D341Med (cell line): ENCODE measurements around the gene LARGE1.

Source experiments
- DNase-seq: peaks from one replicate; pipeline ENCODE4 v3.0.0; 2012; ENCODE audit warnings: low spot score

LARGE1 gene

DNA sequence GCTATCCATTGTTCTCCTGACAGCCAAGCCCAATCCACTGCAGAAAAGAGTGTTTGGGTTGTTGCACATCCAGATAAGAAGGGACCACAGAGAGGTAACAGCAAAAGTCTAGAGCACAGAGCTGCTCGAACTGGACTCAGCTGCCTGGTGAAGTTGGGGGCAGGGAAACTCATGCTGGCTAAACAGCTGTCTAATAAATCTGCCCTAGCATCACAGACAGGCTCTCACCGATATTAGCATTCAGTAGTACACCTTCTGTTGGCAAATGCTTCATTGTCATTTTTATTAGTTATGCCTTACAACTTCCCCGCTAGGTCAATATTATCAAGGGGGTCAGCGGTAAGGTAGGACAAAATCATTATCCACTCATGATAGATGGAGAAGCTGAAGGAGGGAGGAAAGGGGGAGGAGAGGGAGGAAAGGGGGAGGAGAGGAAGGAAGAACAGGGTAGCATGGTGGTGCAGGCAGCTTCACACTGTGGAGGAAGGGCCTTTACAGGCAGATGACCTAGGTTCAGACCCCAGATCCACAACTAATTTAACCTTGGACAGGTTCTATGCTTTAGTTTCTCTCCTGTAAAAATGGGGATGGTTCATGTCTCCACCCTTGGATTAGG is 102.7 kb downstream of the LARGE1 start:
- DNase-seq = no peak

DNA sequence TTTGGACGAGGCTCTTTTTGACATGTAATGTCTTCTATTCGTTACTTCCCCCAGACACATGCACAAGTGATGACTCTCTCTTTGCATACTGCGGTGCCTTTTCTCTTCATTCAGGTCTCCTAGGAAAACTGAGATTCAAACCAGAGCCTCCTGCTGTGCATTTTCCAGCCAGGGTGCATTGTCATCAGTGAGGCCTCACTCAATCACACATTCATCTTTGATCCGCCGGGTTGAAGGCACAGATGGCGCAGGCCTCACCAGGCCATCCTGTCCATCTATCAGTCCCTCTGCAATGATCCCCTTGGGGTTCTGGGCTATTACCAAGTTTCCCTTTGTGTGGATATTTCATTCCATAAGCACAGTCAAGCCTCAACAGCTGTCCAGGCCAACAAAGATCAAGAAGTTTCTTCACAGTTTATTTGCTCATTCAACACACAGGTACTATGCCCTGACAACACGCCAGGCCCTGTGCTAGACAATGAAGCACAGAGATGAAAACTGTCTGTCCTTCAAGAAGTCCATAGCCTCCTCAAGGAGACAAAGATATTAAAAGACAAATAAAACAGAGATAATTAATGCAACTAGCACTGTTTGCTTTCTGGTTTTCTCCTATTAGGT is 107.8 kb downstream of the LARGE1 start:
- no peak for DNase-seq

DNA sequence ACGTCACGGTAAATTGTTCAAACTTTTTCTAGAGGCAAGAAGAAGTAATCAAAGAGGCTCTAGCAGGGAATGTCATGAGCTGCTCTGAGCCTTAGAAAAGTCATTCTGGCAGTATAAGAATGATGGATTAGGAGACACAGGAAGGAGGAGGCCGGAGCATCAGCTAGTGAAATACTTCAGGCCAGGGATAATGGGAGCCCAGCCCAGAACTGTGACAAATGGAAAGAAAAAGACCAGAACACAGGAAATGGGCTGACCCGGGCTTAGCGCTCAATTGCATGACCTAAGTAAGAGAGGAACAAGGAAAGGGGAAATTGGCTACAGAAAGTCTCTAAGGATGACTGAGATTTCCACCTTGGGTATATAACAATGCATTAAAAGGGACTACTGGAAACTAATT is 108.6 kb downstream of the LARGE1 start:
- no peak for DNase-seq

DNA sequence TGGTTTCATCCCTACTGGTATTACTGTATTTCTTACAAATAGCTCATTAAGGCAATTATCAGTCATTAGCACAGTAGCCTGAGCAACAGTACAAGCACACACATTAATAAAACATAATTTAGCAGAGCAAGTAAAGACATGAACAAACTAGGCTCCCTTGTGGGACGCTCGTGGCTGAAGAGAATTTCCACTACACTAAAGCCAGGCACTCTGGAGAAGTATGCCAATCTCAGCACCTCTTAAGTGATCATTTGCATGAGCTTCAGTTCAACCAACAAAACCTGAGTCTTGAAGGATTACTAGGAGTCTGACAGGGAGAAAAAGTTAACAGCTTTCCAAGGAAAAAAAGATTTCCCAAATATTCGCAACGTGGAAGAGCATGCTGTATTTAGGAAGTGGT is 109.1 kb downstream of the LARGE1 start:
- DNase-seq = no peak

DNA sequence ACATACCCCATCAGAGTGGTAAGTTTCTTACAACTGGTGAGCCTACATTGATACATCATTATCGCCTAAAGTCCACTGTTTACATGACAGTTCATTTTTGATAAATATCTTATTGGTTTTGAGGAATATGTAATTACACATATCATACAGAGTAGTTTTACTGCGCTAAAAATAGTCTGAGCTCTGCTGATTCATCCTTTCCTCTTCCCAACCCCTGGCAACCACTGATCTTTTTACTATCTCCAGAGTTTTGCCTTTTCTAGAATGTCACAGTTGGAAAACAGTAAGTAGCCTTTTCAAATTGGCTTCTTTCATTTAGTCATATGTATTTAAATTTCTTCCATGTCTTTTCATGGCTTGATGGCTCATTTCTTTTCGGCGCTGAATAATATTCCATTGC is 112.8 kb downstream of the LARGE1 start:
- DNase-seq = no peak

DNA sequence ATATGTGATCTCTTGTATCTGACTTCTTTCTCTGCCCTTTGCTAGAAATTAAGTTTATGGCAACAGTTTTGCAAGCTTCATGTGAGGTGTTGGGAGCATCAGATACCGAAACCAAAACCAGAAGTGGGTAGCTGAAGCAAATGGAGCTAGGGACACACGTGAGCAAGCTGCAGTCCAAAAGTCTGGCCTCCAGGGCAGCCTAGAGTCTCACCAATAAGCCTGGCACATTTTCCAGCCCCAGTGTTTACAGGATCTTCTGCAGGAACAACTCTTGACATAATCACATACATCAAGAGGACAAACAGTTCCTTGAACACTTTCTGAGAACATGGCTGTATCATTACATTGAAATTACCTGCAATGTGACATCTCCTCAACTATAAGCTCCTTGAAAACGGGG is 114.1 kb downstream of the LARGE1 start:
- no peak for DNase-seq

DNA sequence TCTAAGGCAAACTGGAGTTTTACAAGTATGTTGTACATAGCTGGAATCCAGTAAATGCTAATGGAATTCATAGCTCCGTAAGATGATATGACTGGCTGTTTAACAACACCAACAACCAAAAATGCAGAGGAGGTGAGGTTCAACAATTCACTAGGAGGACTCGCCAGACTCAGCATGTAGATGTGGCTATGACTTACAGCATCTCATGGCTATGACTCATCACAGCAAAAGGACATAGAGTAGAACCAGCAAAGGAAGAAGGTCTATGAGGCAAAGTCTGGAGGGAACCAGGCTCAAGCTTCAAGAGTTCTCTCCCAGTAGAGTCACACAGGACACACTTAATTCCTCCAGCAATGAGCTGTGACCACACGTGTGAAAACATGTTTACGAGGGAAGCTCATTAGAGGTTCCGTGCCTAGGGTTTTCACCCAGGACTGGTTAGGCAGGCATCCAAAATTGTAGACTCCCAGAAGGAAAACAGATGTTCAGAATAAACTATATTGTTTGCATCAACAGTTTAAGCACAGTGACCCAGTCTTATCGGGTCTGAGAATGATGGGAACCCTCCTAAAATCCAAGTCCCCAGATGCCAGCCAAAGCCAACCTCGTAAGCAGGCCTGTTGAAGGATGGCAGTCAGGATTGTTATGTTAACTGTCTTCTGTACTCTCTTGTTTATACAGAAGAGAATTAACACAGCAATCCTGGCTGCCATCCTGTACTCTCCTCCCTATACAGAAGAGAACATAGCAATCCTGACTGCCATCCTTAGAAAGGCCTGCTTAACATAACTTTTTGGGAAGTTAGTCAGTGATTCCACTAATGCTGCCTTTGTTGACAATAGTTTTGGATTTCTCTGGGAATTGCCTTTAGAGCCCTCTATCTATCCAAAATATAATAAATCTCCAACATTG is 116.6 kb downstream of the LARGE1 start:
- DNase-seq = no peak

DNA sequence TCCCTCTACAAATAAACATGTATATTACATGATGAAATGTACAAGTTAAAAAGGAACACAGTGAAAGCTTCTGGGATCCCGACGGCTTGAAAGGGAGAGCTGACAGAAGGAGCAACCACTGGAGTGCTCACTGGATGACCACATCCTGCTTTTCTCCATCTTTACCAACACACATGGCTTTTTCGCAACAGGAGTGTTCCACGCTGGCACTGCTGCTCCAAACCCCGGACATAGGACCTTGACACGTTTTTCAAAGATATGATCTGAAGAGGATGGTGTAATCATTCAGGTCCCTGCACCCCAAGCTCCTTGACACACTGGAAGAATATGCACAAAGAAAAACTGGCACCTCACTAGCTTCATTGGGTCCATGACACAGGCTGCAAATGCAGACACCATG is 121.9 kb downstream of the LARGE1 start:
- no peak for DNase-seq

DNA sequence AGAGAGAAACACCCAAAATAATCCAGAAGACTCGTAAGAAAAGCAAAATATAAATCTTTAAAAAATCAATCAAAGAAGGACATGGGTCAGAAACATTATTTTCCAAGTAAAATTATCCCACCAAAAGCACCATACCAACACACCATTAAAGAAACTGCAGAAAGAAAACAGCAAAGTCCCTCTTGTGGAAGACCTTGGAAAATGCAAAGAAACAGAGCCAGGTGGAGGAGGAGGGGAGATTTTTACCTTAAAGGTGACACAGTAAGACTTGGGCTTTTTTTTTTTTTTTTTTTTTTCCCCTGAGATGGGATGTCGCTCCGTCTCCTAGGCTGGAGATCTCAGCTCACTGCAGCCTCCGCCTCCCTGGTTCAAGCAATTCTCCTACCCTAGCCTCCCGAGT is 123.8 kb downstream of the LARGE1 start:
- DNase-seq = no peak

DNA sequence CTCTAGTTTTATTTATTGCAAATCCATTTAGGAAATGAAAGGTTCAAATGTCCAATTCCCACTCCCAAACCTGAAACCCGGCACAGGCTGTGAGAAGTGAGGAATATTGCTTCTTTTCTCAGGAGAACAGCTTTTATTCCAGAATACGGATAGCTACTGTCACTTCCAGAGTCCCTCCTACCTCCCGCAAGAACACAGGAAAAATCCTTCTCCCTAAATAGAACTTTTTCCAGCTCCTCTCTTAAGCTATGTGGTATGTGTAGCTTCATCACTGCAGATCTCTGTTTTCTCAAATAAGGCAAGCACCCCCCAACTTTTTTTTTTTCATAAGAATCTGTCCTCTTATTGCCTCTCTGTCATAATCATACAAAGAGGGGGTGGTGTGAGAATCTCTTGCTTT is 126.8 kb downstream of the LARGE1 start:
- DNase-seq = no peak

DNA sequence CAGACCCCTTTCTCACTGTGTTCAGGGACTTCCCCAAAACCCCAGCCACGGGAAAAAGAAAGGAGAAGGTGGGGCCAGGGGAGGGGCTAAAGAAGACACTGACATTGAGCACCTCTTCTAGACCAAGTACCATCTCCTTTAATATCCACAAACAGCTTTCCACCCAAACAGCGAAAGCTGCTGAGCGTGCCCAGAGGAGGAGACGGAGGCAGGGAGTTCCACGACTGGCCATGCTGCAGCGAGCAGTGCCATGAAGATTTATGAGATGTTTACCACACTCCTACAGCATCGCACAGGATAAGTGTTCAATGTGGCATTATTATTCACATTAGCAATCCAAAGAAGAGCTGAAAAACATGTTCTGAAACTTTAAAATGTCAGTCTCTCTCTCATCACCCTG is 127.4 kb downstream of the LARGE1 start:
- DNase-seq = no peak

DNA sequence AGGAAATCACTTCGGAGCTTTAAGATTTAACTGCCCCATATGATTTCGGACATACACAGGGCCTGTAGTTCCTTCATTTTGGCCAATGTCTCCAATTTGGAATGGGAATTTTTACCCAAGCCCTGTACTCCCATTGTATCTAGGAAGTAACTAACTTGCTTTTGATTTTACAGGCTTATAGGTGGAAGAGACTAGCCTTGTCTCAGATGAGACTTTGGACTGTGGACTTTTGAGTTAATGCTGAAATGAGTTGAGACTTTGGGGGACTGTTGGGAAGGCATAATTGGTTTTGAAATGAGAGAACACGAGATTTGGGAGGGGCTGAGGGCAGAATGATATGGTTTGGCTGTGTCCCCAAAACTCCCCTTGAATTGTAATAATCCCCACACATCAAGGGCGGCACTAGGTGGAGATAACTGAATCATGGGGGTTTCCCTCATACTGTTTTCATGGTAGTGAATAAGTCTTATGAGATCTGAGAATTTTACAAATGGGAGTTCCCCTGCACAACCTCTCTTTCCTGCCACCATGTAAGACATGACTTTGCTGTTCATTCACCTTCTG is 130.5 kb downstream of the LARGE1 start:
- DNase-seq = no peak

DNA sequence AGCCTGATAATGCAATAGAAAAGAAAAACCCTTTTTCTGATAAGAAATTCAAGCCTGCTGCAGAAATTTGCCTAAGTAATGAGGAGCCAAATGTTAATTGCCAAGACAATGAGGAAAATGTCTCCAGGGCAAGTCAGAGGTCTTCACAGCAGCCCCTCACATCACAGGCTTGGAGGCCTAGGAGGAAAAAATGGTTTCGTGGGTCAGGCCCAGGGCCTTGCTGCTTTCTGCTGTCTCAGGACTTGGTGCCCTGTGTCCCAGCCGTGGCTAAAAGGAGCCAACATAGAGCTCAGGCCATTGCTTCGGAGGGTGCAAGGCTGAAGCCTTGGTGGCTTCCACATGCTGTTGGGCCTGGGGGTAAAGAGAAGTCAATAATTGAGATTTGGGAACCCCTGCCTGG is 131.3 kb downstream of the LARGE1 start:
- DNase-seq = no peak

DNA sequence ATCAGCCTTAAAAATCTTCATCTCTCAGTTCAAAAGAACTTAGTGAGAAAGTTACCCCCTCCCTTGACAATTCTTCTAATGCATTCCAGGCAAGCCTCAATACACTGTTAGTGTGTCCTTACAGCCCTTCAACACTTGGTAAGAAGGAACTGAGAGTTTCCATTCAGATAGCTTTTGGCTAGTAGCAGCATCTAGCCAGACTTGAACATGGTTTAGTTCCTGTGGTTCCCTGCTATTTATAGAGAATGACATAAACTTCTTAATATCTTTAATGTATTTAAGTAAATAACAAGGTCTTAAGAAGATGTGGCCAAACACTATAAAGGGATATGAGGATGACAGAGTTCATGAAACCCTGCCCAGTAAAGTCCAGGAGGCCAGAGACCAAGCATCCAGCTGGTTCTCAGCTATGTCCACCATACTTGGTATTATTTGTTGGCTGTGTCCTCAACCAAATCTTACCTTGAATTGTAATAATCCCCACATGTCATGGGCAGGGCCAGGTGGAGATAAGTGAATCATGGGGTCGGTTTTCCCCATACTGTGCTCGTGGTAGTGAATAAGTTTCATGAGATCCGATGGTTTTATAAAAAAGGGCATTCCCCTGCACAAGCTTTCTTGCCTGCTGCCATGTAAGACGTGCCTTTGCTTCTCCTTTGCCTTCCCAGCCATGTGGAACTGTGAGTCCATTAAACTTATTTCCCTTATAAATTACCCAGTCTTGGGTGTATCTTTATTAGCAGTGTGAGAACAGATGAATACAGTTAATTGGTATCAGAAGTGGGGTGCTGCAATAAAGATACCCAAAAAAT is 132.4 kb downstream of the LARGE1 start:
- no peak for DNase-seq

DNA sequence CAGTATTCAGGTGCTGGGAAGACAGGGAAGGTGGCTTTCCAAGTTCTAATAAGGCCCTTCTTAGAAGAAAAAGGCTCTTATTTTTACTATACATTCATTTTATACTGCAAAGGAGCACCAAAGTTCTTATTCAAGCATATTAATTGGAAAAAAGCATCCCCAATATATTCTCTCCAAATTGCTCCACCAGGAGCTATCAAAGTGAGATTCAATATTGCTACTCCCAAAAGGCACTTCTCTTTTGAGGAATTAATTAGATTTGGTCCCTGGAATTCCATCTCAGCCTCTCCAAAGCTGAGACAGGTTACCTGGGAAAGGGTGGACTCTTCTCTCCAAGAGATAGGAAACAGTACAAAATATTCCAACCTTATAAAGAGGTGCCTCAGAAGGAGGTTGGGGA is 134.1 kb downstream of the LARGE1 start:
- no peak for DNase-seq

DNA sequence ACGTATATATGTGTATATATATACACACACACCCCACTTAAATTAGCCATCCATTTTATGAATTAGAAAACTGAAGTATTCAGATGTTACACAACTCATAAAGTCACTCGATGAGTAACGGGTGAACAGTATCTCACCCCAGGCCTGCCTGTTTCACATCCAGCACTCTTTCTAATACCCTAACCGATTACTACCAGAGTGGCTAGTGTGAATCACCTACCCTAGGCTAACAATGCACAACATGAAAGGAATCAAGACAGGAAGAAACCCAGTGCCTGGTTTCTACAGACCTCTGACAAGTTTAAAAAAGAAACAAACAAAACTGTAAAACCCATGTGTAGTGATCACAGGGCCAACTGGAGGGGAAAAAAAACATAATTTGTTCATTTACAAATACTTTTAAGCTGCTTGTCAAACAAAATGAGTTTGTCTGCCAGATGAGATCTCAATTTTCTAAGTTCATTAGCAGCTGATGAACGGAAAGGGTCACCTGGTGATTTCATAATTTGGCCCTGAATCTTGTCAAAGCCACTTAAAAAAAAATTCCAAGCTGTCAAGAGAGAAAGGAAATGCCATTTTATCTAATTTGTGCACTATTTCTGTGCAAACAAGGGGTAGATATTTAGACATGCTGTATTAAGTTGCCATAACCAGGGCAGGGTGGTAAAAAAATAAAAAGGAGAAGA is 134.8 kb downstream of the LARGE1 start:
- no peak for DNase-seq

DNA sequence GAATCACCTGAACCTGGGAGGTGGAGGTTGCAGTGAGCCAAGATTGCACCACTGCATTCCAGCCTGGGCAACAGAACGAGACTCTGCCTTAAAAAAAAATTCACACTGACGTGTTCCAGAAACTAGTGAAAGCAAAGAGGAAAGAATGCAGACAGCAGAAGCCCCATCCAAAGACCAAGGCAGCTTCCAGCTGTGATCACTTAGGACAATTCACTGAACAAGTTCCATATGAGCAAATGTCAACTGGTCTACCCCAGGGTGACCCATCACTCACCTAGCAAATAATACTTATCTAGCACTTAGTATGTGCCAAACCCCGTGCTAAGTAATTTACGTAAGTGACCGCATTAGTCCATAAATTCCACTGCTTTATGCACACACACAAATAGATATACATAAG is 138.9 kb downstream of the LARGE1 start:
- no peak for DNase-seq

DNA sequence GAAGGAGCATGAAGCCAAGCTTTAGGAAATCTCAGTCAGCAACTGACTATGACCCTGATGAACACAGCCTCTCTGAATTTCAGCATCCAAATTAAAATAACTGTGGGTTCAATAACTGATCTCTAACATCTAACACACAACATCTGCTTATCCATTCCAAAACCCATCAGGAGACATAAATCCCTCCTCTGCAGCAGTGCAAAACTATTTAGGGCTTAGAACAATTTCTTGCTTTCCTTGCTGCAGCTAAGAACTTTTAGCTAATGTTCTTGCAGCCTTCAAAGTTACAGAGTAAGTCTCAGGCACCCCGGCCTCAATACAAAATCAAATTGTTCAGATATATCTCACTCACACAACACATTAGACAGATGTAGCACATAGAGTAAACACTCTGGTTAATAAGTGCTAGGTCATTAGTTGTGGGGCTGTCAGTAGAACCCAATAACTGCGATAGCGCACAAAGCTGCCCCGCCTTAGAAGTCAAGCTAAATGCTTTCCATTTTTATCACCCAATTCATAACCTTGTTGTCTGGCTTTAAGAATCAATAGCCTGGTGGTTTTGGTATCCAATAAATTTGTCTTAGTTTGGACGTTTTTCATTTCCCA is 139.6 kb downstream of the LARGE1 start:
- DNase-seq = no peak

DNA sequence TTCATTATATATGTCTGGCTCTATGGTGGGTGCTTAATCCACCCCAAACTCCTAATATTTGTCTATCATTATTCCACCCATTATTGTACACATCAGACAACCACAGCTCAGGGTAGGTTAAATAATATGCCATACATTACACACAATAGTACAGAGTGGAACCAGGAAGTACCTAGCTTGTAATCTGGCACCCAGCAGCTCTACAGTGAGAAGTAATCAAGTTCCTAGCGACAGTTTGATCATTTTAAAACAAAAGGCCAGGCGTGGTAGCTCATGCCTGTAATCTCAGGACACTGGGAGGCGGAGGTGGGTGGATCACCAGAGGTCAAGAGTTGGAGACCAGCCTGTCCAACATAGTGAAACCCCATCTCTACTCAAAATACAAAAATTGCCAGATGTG is 141.0 kb downstream of the LARGE1 start:
- DNase-seq = no peak

DNA sequence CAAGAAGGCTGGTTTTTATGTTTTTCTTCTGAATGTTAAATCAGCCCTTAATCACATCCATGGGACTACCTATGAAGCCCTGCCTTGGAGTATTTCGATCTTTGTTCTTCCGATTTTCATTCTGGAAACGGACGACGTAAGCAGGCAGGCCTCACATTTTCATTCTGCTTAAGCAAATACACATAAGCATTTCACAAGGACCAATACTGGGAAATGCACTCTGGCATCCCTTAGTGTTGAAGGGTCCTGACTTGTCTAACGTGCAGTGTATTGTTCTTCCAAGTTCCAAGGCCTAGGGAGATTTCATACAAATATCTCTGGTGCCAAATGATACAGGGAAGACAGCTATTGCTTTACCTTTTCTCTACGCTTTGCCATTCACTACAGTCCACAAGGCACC is 143.8 kb downstream of the LARGE1 start:
- no peak for DNase-seq

DNA sequence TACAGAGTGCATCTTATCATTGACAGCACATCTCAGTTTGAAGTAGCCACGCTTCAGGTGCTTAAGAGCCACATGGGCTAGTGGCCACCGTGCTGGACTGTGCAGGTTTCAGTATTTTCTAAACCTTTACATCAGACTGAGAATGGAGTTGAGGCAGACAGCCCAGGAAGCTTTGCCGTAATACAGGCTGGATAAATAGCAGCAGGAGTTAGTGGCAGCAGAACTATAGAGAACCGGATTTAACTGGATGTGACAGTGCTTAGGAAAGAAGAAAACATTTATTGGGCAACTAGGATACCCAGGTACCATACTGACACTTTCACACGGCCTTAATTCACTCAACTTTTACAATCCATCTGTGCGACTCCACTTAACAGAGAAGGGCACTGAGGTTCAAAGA is 145.5 kb downstream of the LARGE1 start:
- DNase-seq = no peak
